NB4 (cell line): ENCODE measurements around the gene SSTR4.

Experiments
- DNase-seq: peaks from one replicate; pipeline ENCODE4 v3.0.0; 2010; ENCODE audit warnings: low read depth
- H3K4me3 ChIP-seq: one replicate; pipeline ENCODE4 v1.5.1; 2011; ENCODE audit warnings: mild to moderate bottlenecking, low read depth, low read length, moderate library complexity
- CTCF ChIP-seq: IDR thresholded peaks from one replicate; pipeline ENCODE4 v1.5.1; 2012; ENCODE audit warnings: low read depth, low read length
- MAX ChIP-seq: IDR thresholded peaks from 2 replicates; pipeline ENCODE4 v1.6.1; 2011; ENCODE audit warnings: low read depth, low read length
- MYC ChIP-seq: IDR thresholded peaks from 2 replicates; pipeline ENCODE4 v1.6.1; 2011; ENCODE audit warnings: low read depth, low read length
- POLR2A ChIP-seq: IDR thresholded peaks from 2 replicates; pipeline ENCODE4 v1.6.1; 2011; ENCODE audit warnings: mild to moderate bottlenecking; ENCODE audit not compliant: insufficient read length; ENCODE audit errors: extremely low read depth

SSTR4 gene

GRCh38 chr20:23063581-23063980, 28.5 kb downstream of the SSTR4 start:
- no peak overlapping the region for H3K4me3 ChIP-seq
- TF ChIP-seq MAX (no peak), POLR2A (no peak), CTCF (no peak), MYC (no peak)
- no peak for DNase-seq

GRCh38 chr20:23065266-23066201, 30.4 kb downstream of the SSTR4 start:
- H3K4me3 ChIP-seq: no peak overlapping the region

GRCh38 chr20:23066772-23067171, 31.7 kb downstream of the SSTR4 start:
- no peak for DNase-seq
- no peak for TF ChIP-seq MAX
- TF ChIP-seq CTCF: no peak
- TF ChIP-seq POLR2A: no peak
- TF ChIP-seq MYC: no peak
- H3K4me3 ChIP-seq: no peak overlapping the region

More at GRCh38 chr20:23065266-23066201, 30.4 kb downstream of the SSTR4 start:
- no peak for TF ChIP-seq CTCF
- TF ChIP-seq MYC: no peak
- TF ChIP-seq MAX: no peak
- TF ChIP-seq POLR2A: no peak
- DNase-seq: no peak

GRCh38 chr20:23068283-23068682, 33.2 kb downstream of the SSTR4 start:
- DNase-seq: no peak
- TF ChIP-seq MYC (no peak), CTCF (no peak), POLR2A (no peak)
- no peak overlapping the region for H3K4me3 ChIP-seq

GRCh38 chr20:23069108-23069507, 34.0 kb downstream of the SSTR4 start:
- TF ChIP-seq POLR2A (no peak), CTCF (no peak), MAX (no peak), MYC (no peak)
- no peak for DNase-seq
- H3K4me3 ChIP-seq: no peak overlapping the region
